HepG2 (cell line): Measurements from ENCODE around the gene SH3PXD2A. TPM values are rescaled to one million over a fixed set of nuclear protein-coding genes. Genes with fewer than 3 reads are reported as not detected.
A peak's percentile ranks its signal among the peaks of the same experiment; 100 is the strongest.

ENCODE experiments used
- AGO2 ChIP-seq: fragments of 200-400 bp; formaldehyde crosslinking; optimal IDR thresholded peaks from 2 replicates; pipeline ENCODE3; 2017; ENCODE audit warnings: mild to moderate bottlenecking, low read depth, low read length, moderate library complexity
- FOXA1 ChIP-seq, 2 experiments: fragments of 450-650 bp in 1 of 2; sonication (generic) in 1 of 2; formaldehyde crosslinking in 1 of 2; IDR thresholded peaks; 2 replicates each; pipeline versions ENCODE4 v1.4.0 to v1.6.1; 2016 to 2020; ENCODE audit warnings: missing genetic modification reagents in 1 of 2
- GATAD2A ChIP-seq: IDR thresholded peaks from 2 replicates; pipeline ENCODE4 v1.6.1; 2016
- HDAC2 ChIP-seq: sonication (generic); formaldehyde crosslinking; IDR thresholded peaks from 2 replicates; pipeline ENCODE4 v1.4.0; 2020; ENCODE audit warnings: missing genetic modification reagents
- IKZF4 ChIP-seq: sonication (generic); formaldehyde crosslinking; IDR thresholded peaks from 2 replicates; pipeline ENCODE4 v1.5.1; 2020; ENCODE audit warnings: borderline replicate concordance, mild to moderate bottlenecking, low read depth, missing genetic modification reagents; ENCODE audit errors: not compliant biosample characterization
- IRF2 ChIP-seq: IDR thresholded peaks from 2 replicates; pipeline ENCODE4 v1.6.1; 2018; ENCODE audit warnings: missing genetic modification reagents, missing compliant biosample characterization
- KLF15 ChIP-seq: sonication (generic); formaldehyde crosslinking; IDR thresholded peaks from 2 replicates; pipeline ENCODE4 v1.8.1; 2023; ENCODE audit warnings: borderline replicate concordance, mild to moderate bottlenecking, inconsistent platforms, missing genetic modification reagents, mixed read lengths
- MEIS1 ChIP-seq: sonication (generic); formaldehyde crosslinking; IDR thresholded peaks from 2 replicates; pipeline ENCODE4 v1.9.0; 2021; ENCODE audit warnings: mild to moderate bottlenecking, missing genetic modification reagents, moderate library complexity, borderline replicate concordance
- MIXL1 ChIP-seq: IDR thresholded peaks from 2 replicates; pipeline ENCODE4 v1.6.1; 2016
- NFYC ChIP-seq: IDR thresholded peaks from 2 replicates; pipeline ENCODE4 v1.6.1; 2016; ENCODE audit warnings: missing genetic modification reagents, missing compliant biosample characterization
- PAWR ChIP-seq: sonication (generic); formaldehyde crosslinking; IDR thresholded peaks from 2 replicates; pipeline ENCODE4 v1.4.0; 2020; ENCODE audit warnings: missing genetic modification reagents, mild to moderate bottlenecking, borderline replicate concordance
- SALL1 ChIP-seq: sonication (generic); formaldehyde crosslinking; IDR thresholded peaks from 2 replicates; pipeline ENCODE4 v1.8.0; 2022; ENCODE audit warnings: mild to moderate bottlenecking, missing genetic modification reagents
- SMAD3 ChIP-seq: sonication (generic); formaldehyde crosslinking; IDR thresholded peaks from 2 replicates; pipeline ENCODE4 v1.4.0; 2020; ENCODE audit warnings: missing genetic modification reagents
- ZFX ChIP-seq: sonication (generic); formaldehyde crosslinking; IDR thresholded peaks from 2 replicates; pipeline ENCODE4 v1.4.0; 2020; ENCODE audit warnings: mild to moderate bottlenecking, low read depth, missing genetic modification reagents, moderate library complexity
- ZNF160 ChIP-seq: sonication (generic); formaldehyde crosslinking; IDR thresholded peaks from 2 replicates; pipeline ENCODE4 v1.8.0; 2022; ENCODE audit warnings: mild to moderate bottlenecking, inconsistent platforms, missing genetic modification reagents
- ZNF260 ChIP-seq: sonication (generic); formaldehyde crosslinking; IDR thresholded peaks from 2 replicates; pipeline ENCODE4 v1.4.0; 2020; ENCODE audit warnings: missing genetic modification reagents, low read depth, mild to moderate bottlenecking, borderline replicate concordance
- ZNF331 ChIP-seq: sonication (generic); formaldehyde crosslinking; IDR thresholded peaks from 2 replicates; pipeline ENCODE4 v1.4.0; 2020; ENCODE audit warnings: missing genetic modification reagents
- ZNF572 ChIP-seq: sonication (generic); formaldehyde crosslinking; IDR thresholded peaks from 2 replicates; pipeline ENCODE4 v1.5.1; 2020; ENCODE audit warnings: mild to moderate bottlenecking, missing genetic modification reagents
- ZNF883 ChIP-seq: sonication (generic); formaldehyde crosslinking; IDR thresholded peaks from 2 replicates; pipeline ENCODE4 v1.5.1; 2020; ENCODE audit warnings: mild to moderate bottlenecking, missing genetic modification reagents; ENCODE audit errors: not compliant biosample characterization
- polyA plus RNA-seq, 8 experiments: library from polyadenylated mRNA; depleted of rRNA in 3 of 8; stranded (reverse) in 7 of 8; unstranded in 1 of 8; fragments of >200 nt; fragmentation: Illumina TruSeq in 4 of 8; extraction: Trizol in 4 of 8; gene quantifications; 2 replicates each; pipeline versions ENCODE4 v1.2.1 to v1.2.3, GENCODE V29; 2011 to 2016; ENCODE audit warnings: low read depth in 4 of 8, missing spikeins in 1 of 8, mixed read lengths in 1 of 8; ENCODE audit not compliant: insufficient read depth in 1 of 8
- total RNA-seq, 5 experiments: library from RNA; depleted of rRNA; stranded (reverse); fragments of >200 nt; fragmentation: Illumina TruSeq; extraction: Trizol; gene quantifications; 2 replicates each; pipeline ENCODE4 v1.2.3, GENCODE V29; 2016; ENCODE audit warnings: low read depth in 1 of 5
- TF ChIP-seq, protein P1 (sequence below): sonication (generic); formaldehyde crosslinking; IDR thresholded peaks from 2 replicates; pipeline ENCODE4 v1.5.1; 2020; ENCODE audit warnings: missing genetic modification reagents, mild to moderate bottlenecking, borderline replicate concordance
- TF ChIP-seq, protein P2 (sequence below): sonication (generic); formaldehyde crosslinking; IDR thresholded peaks from 2 replicates; pipeline ENCODE4 v1.8.1; 2023; ENCODE audit warnings: mild to moderate bottlenecking, moderate library complexity, missing genetic modification reagents
- TF ChIP-seq, protein P3 (sequence below): sonication (generic); formaldehyde crosslinking; IDR thresholded peaks from 2 replicates; pipeline ENCODE4 v1.9.0; 2022; ENCODE audit warnings: low read depth, missing genetic modification reagents
- TF ChIP-seq, protein P4 (sequence below): sonication (generic); formaldehyde crosslinking; IDR thresholded peaks from 2 replicates; pipeline ENCODE4 v1.4.0; 2020; ENCODE audit warnings: mild to moderate bottlenecking, missing genetic modification reagents

The SH3PXD2A gene
- total and polyA plus RNA-seq, 2 of the 13 experiments (the other 11 are each of a cell fraction or from before 2014, with no cell fraction given) = 11.1 to 11.3 TPM

DNA sequence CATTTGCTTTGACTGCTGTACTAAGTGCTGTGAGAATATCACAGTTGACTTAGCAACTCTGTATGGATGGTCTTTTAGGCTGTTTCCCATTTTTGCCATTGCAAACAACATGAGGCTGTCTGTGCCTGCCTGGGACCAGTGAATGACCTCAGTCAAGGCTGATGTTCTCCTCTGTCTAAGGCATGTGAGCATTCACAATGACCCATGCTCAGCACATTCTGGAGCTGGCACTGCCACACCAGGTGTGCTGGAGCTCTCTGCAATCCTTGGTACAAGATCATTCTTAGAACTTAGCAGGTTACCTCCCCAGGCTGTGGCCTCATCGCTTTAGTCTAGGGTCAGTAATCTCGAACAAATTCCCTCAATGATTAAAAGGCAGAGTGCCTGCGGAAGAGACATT, 61.9 kb downstream of the SH3PXD2A start (continued):
- no peak for TF ChIP-seq ZNF260 (CRISPR knock-in tag)
- TF ChIP-seq HDAC2 (CRISPR knock-in tag) = peak; percentile 61; the same call in 1 of the 2 replicates
- no peak for TF ChIP-seq ZNF883 (CRISPR knock-in tag)
- TF ChIP-seq, protein P1, sequence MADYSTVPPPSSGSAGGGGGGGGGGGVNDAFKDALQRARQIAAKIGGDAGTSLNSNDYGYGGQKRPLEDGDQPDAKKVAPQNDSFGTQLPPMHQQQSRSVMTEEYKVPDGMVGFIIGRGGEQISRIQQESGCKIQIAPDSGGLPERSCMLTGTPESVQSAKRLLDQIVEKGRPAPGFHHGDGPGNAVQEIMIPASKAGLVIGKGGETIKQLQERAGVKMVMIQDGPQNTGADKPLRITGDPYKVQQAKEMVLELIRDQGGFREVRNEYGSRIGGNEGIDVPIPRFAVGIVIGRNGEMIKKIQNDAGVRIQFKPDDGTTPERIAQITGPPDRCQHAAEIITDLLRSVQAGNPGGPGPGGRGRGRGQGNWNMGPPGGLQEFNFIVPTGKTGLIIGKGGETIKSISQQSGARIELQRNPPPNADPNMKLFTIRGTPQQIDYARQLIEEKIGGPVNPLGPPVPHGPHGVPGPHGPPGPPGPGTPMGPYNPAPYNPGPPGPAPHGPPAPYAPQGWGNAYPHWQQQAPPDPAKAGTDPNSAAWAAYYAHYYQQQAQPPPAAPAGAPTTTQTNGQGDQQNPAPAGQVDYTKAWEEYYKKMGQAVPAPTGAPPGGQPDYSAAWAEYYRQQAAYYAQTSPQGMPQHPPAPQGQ (CRISPR knock-in tag) = no peak
- no peak for TF ChIP-seq KLF15 (CRISPR knock-in tag)
- peak; percentile 52; the same call in 1 of the 2 replicates for TF ChIP-seq GATAD2A (CRISPR knock-in tag)
- TF ChIP-seq ZFX (CRISPR knock-in tag) = no peak
- peak; percentile 4; the same call in 1 of the 2 replicates for TF ChIP-seq MEIS1 (CRISPR knock-in tag)
- TF ChIP-seq ZNF572 (CRISPR knock-in tag) = no peak
- TF ChIP-seq AGO2 = no peak
- TF ChIP-seq, protein P2, sequence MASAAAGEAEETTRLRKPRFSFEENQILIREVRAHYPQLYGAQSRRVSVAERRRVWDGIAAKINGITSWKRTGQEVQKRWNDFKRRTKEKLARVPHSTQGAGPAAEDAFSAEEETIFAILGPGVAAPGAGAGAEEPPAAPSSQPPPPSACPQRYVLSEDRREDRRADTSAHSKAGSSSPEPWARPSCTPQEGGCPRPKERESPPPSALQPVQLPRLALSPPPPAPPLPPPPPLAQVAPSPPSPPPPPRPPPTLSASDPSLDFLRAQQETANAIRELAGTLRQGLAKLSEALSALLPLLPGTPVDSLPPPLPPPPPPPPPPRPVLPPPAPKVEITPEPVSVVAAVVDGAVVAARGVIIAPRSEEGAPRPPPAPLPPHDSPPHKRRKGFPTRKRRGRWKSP (CRISPR knock-in tag) = no peak
- 0 out of 2 replicates have a peak, but pooled peaks have one; percentile 16 for TF ChIP-seq MIXL1 (CRISPR knock-in tag)
- 0 out of 2 replicates have a peak, but pooled peaks have one; percentile 37 for TF ChIP-seq SALL1 (CRISPR knock-in tag)
- TF ChIP-seq, protein P3, sequence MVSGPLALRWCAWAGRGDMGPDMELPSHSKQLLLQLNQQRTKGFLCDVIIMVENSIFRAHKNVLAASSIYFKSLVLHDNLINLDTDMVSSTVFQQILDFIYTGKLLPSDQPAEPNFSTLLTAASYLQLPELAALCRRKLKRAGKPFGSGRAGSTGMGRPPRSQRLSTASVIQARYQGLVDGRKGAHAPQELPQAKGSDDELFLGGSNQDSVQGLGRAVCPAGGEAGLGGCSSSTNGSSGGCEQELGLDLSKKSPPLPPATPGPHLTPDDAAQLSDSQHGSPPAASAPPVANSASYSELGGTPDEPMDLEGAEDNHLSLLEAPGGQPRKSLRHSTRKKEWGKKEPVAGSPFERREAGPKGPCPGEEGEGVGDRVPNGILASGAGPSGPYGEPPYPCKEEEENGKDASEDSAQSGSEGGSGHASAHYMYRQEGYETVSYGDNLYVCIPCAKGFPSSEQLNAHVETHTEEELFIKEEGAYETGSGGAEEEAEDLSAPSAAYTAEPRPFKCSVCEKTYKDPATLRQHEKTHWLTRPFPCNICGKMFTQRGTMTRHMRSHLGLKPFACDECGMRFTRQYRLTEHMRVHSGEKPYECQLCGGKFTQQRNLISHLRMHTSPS = 0 out of 2 replicates have a peak, but pooled peaks have one; percentile 63
- TF ChIP-seq FOXA1 (IDR thresholded peaks at IDR 0.05) = no peak
- TF ChIP-seq FOXA1 (CRISPR knock-in tag; IDR thresholded peaks at IDR 0.05) = peak; percentile 20; the same call in 1 of the 2 replicates
- no peak for TF ChIP-seq ZNF160 (CRISPR knock-in tag)
- no peak for TF ChIP-seq IKZF4 (CRISPR knock-in tag)
- peak; percentile 59; the same call in 1 of the 2 replicates for TF ChIP-seq ZNF331
- TF ChIP-seq IRF2 (CRISPR knock-in tag) = 0 out of 2 replicates have a peak, but pooled peaks have one; percentile 41
- TF ChIP-seq SMAD3 (CRISPR knock-in tag) = peak; percentile 16; the same call in 1 of the 2 replicates
- TF ChIP-seq PAWR (CRISPR knock-in tag) = no peak
- no peak for TF ChIP-seq NFYC (CRISPR knock-in tag)
- TF ChIP-seq, protein P4, sequence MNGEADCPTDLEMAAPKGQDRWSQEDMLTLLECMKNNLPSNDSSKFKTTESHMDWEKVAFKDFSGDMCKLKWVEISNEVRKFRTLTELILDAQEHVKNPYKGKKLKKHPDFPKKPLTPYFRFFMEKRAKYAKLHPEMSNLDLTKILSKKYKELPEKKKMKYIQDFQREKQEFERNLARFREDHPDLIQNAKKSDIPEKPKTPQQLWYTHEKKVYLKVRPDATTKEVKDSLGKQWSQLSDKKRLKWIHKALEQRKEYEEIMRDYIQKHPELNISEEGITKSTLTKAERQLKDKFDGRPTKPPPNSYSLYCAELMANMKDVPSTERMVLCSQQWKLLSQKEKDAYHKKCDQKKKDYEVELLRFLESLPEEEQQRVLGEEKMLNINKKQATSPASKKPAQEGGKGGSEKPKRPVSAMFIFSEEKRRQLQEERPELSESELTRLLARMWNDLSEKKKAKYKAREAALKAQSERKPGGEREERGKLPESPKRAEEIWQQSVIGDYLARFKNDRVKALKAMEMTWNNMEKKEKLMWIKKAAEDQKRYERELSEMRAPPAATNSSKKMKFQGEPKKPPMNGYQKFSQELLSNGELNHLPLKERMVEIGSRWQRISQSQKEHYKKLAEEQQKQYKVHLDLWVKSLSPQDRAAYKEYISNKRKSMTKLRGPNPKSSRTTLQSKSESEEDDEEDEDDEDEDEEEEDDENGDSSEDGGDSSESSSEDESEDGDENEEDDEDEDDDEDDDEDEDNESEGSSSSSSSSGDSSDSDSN (CRISPR knock-in tag) = no peak
